SIG-M5 (cell line): Measurements from ENCODE around the gene VIT.
"Not testable (repeated sequence)": the region's sequence is repeated elsewhere in the genome, so short reads cannot be mapped to it uniquely, and the experiment has no call there.

Experiments used
- DNase-seq: peaks from one replicate; lab custom pipeline; 2025; lab: John Stamatoyannopoulos, UW

VIT gene

GRCh38 chr2:36807223-36807886 is 110.8 kb downstream of the VIT start:
- DNase-seq: no peak

- no peak for DNase-seq
Measured at GRCh38 chr2:36808386-36809068, 112.0 kb downstream of the VIT start.

- no peak for DNase-seq
Measured at GRCh38 chr2:36809069-36809445, 112.5 kb downstream of the VIT start.

GRCh38 chr2:36811071-36811470 is 114.6 kb downstream of the VIT start:
- no peak for DNase-seq

GRCh38 chr2:36812196-36812595 is 115.7 kb downstream of the VIT start:
- no peak for DNase-seq

- no peak for DNase-seq
Measured at GRCh38 chr2:36818542-36818941, 122.0 kb downstream of the VIT start.

GRCh38 chr2:36819095-36819711 is 122.7 kb downstream of the VIT start:
- DNase-seq: no peak

GRCh38 chr2:36820942-36821605 is 124.6 kb downstream of the VIT start:
- no peak for DNase-seq

- DNase-seq: no peak
Measured at GRCh38 chr2:36823862-36824261, 127.4 kb downstream of the VIT start.

GRCh38 chr2:36824273-36824672 is 127.8 kb downstream of the VIT start:
- DNase-seq: no peak

GRCh38 chr2:36824683-36825082 is 128.2 kb downstream of the VIT start:
- not testable (repeated sequence) for DNase-seq

- DNase-seq: no peak
Measured at GRCh38 chr2:36831185-36831584, 134.7 kb downstream of the VIT start.

GRCh38 chr2:36834203-36834602 is 137.7 kb downstream of the VIT start:
- no peak for DNase-seq

- DNase-seq: no peak
Measured at GRCh38 chr2:36834731-36835524, 138.4 kb downstream of the VIT start.

- no peak for DNase-seq
Measured at GRCh38 chr2:36839976-36840617, 143.6 kb downstream of the VIT start.

GRCh38 chr2:36843838-36844237 is 147.3 kb downstream of the VIT start:
- no peak for DNase-seq

- DNase-seq: no peak
Measured at GRCh38 chr2:36849265-36849664, 152.8 kb downstream of the VIT start.

- no peak for DNase-seq
Measured at GRCh38 chr2:36854241-36854640, 157.7 kb downstream of the VIT start.

- no peak for DNase-seq
Measured at GRCh38 chr2:36855429-36855828, 158.9 kb downstream of the VIT start.

GRCh38 chr2:36857713-36858112 is 161.2 kb downstream of the VIT start:
- DNase-seq: no peak

- no peak for DNase-seq
Measured at GRCh38 chr2:36858551-36859365, 162.3 kb downstream of the VIT start.
